Trophoblast cell (in vitro differentiated cells and primary cell): ENCODE data around the gene CD300A.

Source experiments
- DNase-seq, 2 donors: peaks; one replicate each; pipeline ENCODE4 v3.0.0-alpha.2; 2016
- H2AFZ ChIP-seq: 2 replicates; pipeline ENCODE4 v1.6.1; 2013; ENCODE audit warnings: low read length, moderate library complexity, mild to moderate bottlenecking; ENCODE audit not compliant: insufficient read depth, poor library complexity
- H2AK5ac ChIP-seq: 2 replicates; pipeline ENCODE4 v1.6.1; 2013; ENCODE audit warnings: mild to moderate bottlenecking, low read length
- H2BK120ac ChIP-seq: 2 replicates; pipeline ENCODE4 v1.6.1; 2013; ENCODE audit warnings: low read length, mild to moderate bottlenecking, moderate library complexity; ENCODE audit not compliant: insufficient read depth, poor library complexity
- H2BK12ac ChIP-seq: 2 replicates; pipeline ENCODE4 v1.6.1; 2013; ENCODE audit warnings: mild to moderate bottlenecking, low read length, moderate library complexity
- H2BK5ac ChIP-seq: 2 replicates; pipeline ENCODE4 v1.6.1; 2013; ENCODE audit warnings: low read length, low read depth, moderate library complexity, mild to moderate bottlenecking; ENCODE audit not compliant: poor library complexity
- H3K14ac ChIP-seq: 2 replicates; pipeline ENCODE4 v1.6.1; 2013; ENCODE audit warnings: mild to moderate bottlenecking, low read length
- H3K18ac ChIP-seq: 2 replicates; pipeline ENCODE4 v1.6.1; 2013; ENCODE audit warnings: mild to moderate bottlenecking, low read length
- H3K23ac ChIP-seq: 2 replicates; pipeline ENCODE4 v1.6.1; 2013; ENCODE audit warnings: low read length
- H3K27ac ChIP-seq: 2 replicates; pipeline ENCODE4 v1.5.1; 2013; ENCODE audit warnings: low read depth, mild to moderate bottlenecking, inconsistent platforms, low read length, moderate library complexity
- H3K27me3 ChIP-seq: 2 replicates; pipeline ENCODE4 v1.6.1; 2013; ENCODE audit warnings: inconsistent platforms, mild to moderate bottlenecking, low read length, moderate library complexity; ENCODE audit not compliant: insufficient read depth
- H3K36me3 ChIP-seq, 2 experiments: 1 replicate in 1 of 2; 2 replicates in 1 of 2; pipeline ENCODE4 v1.6.1; 2013; ENCODE audit warnings: low read length in 2 of 2, mild to moderate bottlenecking in 2 of 2, moderate library complexity in 1 of 2; ENCODE audit not compliant: insufficient read depth in 2 of 2, control insufficient read depth in 1 of 2
- H3K4ac ChIP-seq: 2 replicates; pipeline ENCODE4 v1.6.1; 2013; ENCODE audit warnings: low read depth, mild to moderate bottlenecking, low read length, moderate library complexity
- H3K4me1 ChIP-seq, 2 experiments: 1 replicate in 1 of 2; 2 replicates in 1 of 2; pipeline ENCODE4 v1.6.1; 2013; ENCODE audit warnings: low read length in 2 of 2, mild to moderate bottlenecking in 2 of 2, moderate library complexity in 1 of 2; ENCODE audit not compliant: insufficient read depth in 2 of 2, control insufficient read depth in 1 of 2
- H3K4me2 ChIP-seq: 2 replicates; pipeline ENCODE4 v1.6.1; 2013; ENCODE audit warnings: inconsistent platforms, mild to moderate bottlenecking, low read length, moderate library complexity
- H3K4me3 ChIP-seq: 2 replicates; pipeline ENCODE4 v1.5.1; 2013; ENCODE audit warnings: mild to moderate bottlenecking, low read depth, low read length, inconsistent platforms
- H3K79me1 ChIP-seq: one replicate; pipeline ENCODE4 v1.6.1; 2013; ENCODE audit warnings: low read length
- H3K79me2 ChIP-seq: 2 replicates; pipeline ENCODE4 v1.6.1; 2013; ENCODE audit warnings: low read length, mild to moderate bottlenecking; ENCODE audit not compliant: control insufficient read depth, insufficient read depth, poor library complexity
- H3K9ac ChIP-seq: 2 replicates; pipeline ENCODE4 v1.6.1; 2013; ENCODE audit warnings: mild to moderate bottlenecking, low read length
- H3K9me3 ChIP-seq: 2 replicates; pipeline ENCODE4 v1.6.1; 2013; ENCODE audit warnings: low read depth, mild to moderate bottlenecking, control low read depth, inconsistent platforms, low read length; ENCODE audit not compliant: insufficient read depth
- H4K12ac ChIP-seq: 2 replicates; pipeline ENCODE4 v1.6.1; 2013; ENCODE audit warnings: low read depth, mild to moderate bottlenecking, low read length, moderate library complexity
- H4K8ac ChIP-seq: 2 replicates; pipeline ENCODE4 v1.6.1; 2013; ENCODE audit warnings: low read depth, mild to moderate bottlenecking, low read length, moderate library complexity
- H4K91ac ChIP-seq: one replicate; pipeline ENCODE4 v1.6.1; 2013; ENCODE audit warnings: low read depth, mild to moderate bottlenecking, low read length, moderate library complexity
- WGBS: extraction: QIAGEN DNeasy Blood & Tissue Kit; methylation state at CpG from one replicate; pipeline ENCODE4 v1.1.7; 2013; ENCODE audit warnings: missing lambda C conversion rate; ENCODE audit not compliant: insufficient read length, insufficient coverage; ENCODE audit errors: extremely low coverage; 5-methylcytosine and 5-hydroxymethylcytosine counted together

The CD300A gene

DNA sequence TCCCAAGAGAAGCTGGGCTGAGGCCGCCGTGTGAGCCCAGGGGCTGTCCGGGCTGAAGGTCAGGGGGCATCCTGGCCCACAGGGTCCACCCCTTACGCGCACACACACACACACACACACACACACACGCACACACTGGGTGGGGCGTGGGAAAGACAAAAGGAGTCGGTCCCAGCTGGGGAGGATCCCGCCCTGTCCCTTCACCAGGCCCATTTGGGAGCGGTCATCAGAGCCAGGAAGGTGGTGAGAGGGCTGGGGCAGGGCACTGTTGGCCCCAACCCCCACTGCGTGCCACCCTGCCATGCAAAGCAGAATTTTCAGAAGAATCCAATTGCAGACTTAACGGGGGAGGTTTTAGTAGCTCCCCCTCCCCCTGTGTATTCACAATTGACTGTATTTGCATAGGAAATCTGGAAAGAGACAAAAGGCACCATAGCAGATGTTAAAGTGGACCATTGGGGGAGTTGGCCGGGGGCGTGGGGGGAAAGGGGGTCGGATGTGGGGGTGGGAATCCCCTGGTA, 11.3 kb upstream of the CD300A start:
- Histone ChIP-seq H3K14ac (no peak overlapping the region), H3K27me3 (peaks cover 8% of the 10 kb centered on the region), H3K79me1 (no peaks in the 10 kb centered on the region), H3K4ac (no peak overlapping the region), H3K4me2 (no peak overlapping the region), H3K23ac (no peak overlapping the region), H3K18ac (no peak overlapping the region), H2BK5ac (no peak overlapping the region), H2BK120ac (no peak overlapping the region), H2BK12ac (no peak overlapping the region), H3K27ac (no peak overlapping the region), H2AK5ac (no peak overlapping the region), H4K91ac (no peak overlapping the region), H3K36me3 (no peaks in the 10 kb centered on the region), H3K9me3 (no peaks in the 10 kb centered on the region), H3K4me3 (no peak overlapping the region), H3K79me2 (no peaks in the 10 kb centered on the region), H2AFZ (no peak overlapping the region), H4K12ac (no peak overlapping the region), H3K9ac (no peak overlapping the region), H4K8ac (no peak overlapping the region), H3K4me1 (peaks cover 3 to 6% of the 10 kb centered on the region in 2 experiments)
- no peak for DNase-seq
- no CpG with 5 or more reads among the region's 15 CpGs for WGBS

DNA sequence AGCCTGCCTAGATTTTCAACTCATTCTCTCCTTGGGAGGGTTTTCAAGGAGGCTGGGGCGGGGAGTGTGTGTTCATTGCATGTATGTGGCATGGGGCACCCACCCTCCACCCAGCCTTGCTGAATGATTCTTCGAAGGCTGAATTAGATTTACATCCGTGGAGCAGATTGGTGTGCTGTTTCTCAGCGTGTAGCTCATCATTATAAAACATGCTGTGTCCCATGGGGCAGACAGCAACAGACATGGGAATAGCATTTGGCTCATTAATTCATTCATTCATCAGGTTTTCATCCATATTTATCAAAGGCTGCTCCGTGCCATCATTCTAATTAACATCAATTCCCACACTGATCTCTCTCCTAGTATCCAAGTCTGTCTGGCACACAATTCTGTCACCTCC, 10.6 kb upstream of the CD300A start:
- H3K4me2 ChIP-seq: no peak overlapping the region
- no peak overlapping the region for H3K23ac ChIP-seq
- no peak overlapping the region for H2BK12ac ChIP-seq
- no peak overlapping the region for H2BK5ac ChIP-seq
- H3K4ac ChIP-seq: no peak overlapping the region
- no peaks in the 10 kb centered on the region for H3K79me2 ChIP-seq
- no peaks in the 10 kb centered on the region for H3K79me1 ChIP-seq
- H3K36me3 ChIP-seq: no peaks in the 10 kb centered on the region
- no peak overlapping the region for H4K12ac ChIP-seq
- H3K18ac ChIP-seq: no peak overlapping the region
- no peak overlapping the region for H4K91ac ChIP-seq
- no peak overlapping the region for H2AK5ac ChIP-seq
- no peak overlapping the region for H2BK120ac ChIP-seq
- no peak overlapping the region for H2AFZ ChIP-seq
- H4K8ac ChIP-seq: no peak overlapping the region
- H3K4me1 ChIP-seq: peaks cover 3 to 6% of the 10 kb centered on the region in 2 experiments
- no peak overlapping the region for H3K9ac ChIP-seq
- no peak overlapping the region for H3K14ac ChIP-seq
- H3K27me3 ChIP-seq: peaks cover 8% of the 10 kb centered on the region
- H3K27ac ChIP-seq: no peak overlapping the region
- no peak for DNase-seq
- no CpG with 5 or more reads among the region's 5 CpGs for WGBS
- no peak overlapping the region for H3K4me3 ChIP-seq
- H3K9me3 ChIP-seq: no peaks in the 10 kb centered on the region

DNA sequence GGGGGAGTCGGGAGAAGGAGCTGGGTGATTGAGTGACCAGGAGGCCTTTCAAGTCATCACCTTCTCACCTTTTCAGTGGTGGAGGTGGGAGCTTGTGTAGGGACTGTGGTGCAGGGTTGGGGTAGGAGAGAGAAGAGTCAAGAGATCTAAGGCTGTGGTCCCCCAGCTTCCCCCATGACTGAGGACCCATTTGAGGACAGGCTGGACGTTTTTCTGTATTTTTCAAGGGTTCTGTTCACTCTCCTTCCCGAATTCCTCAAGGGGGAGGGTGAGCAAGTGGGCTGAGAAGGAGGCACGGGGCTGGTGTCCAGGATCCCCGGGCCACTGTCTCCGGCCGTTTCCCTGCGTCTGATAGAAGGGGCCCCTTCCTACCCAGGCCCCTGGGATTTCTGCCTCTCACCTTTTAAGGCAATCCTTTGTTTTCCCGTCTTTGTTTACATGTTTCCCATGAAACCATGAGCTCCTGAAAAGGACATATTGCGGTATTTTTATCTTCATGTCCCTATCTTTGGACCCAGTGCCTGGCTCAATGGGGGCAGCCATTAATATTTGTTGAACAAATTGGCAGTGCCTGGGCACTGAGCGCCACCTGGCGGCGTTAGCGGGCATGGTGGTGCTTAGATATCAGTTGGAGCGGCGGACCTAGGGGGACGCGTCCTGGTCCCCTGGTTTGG, 9.2 kb upstream of the CD300A start:
- no peak overlapping the region for H4K91ac ChIP-seq
- WGBS: no CpG with 5 or more reads among the region's 18 CpGs
- H4K12ac ChIP-seq: no peak overlapping the region
- H2BK120ac ChIP-seq: no peak overlapping the region
- no peaks in the 10 kb centered on the region for H3K79me1 ChIP-seq
- H4K8ac ChIP-seq: no peak overlapping the region
- H3K9me3 ChIP-seq: no peaks in the 10 kb centered on the region
- DNase-seq: peak; percentile 51 to 80
- H3K36me3 ChIP-seq: no peaks in the 10 kb centered on the region
- no peak overlapping the region for H3K14ac ChIP-seq
- no peak overlapping the region for H3K4me3 ChIP-seq
- no peaks in the 10 kb centered on the region for H3K79me2 ChIP-seq
- H3K9ac ChIP-seq: peak overlapping the region; percentile 2
- H2AK5ac ChIP-seq: no peak overlapping the region
- peaks cover 3 to 6% of the 10 kb centered on the region in 2 experiments for H3K4me1 ChIP-seq
- H3K27ac ChIP-seq: no peak overlapping the region
- no peak overlapping the region for H3K23ac ChIP-seq
- H2AFZ ChIP-seq: no peak overlapping the region
- H3K4me2 ChIP-seq: no peak overlapping the region
- no peak overlapping the region for H3K18ac ChIP-seq
- no peak overlapping the region for H2BK5ac ChIP-seq
- no peak overlapping the region for H2BK12ac ChIP-seq
- H3K4ac ChIP-seq: no peak overlapping the region
- H3K27me3 ChIP-seq: peaks cover 8% of the 10 kb centered on the region

DNA sequence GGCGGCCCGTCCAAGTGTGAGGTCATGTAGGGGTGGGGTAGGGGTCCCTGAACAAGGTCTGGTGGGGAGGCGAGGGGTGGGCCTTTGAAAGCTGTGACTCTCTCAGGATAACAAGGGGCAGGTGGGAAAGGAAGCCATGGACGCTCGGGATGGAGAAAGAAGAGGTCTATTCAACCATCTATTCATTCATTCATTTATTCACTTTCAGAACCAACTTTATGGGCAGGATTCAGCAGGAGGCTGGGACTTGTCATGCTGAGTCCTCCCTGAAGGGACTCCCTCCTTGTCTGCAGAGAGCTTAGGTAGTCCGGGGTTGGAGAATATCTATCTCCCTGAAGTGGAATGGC, 8.6 kb upstream of the CD300A start:
- H3K9me3 ChIP-seq: no peaks in the 10 kb centered on the region
- H3K79me2 ChIP-seq: no peaks in the 10 kb centered on the region
- no peak overlapping the region for H3K23ac ChIP-seq
- no peak overlapping the region for H2BK5ac ChIP-seq
- no CpG with 5 or more reads among the region's 6 CpGs for WGBS
- H3K4me3 ChIP-seq: no peak overlapping the region
- H3K27me3 ChIP-seq: peaks cover 7% of the 10 kb centered on the region
- no peak overlapping the region for H4K91ac ChIP-seq
- no peak overlapping the region for H2AFZ ChIP-seq
- no peak overlapping the region for H3K4ac ChIP-seq
- H3K79me1 ChIP-seq: no peaks in the 10 kb centered on the region
- H3K27ac ChIP-seq: no peak overlapping the region
- no peak for DNase-seq
- H2AK5ac ChIP-seq: no peak overlapping the region
- no peak overlapping the region for H2BK120ac ChIP-seq
- H3K14ac ChIP-seq: no peak overlapping the region
- no peak overlapping the region for H4K12ac ChIP-seq
- no peak overlapping the region for H3K18ac ChIP-seq
- no peak overlapping the region for H2BK12ac ChIP-seq
- H3K36me3 ChIP-seq: no peaks in the 10 kb centered on the region
- no peak overlapping the region for H4K8ac ChIP-seq
- no peak overlapping the region for H3K9ac ChIP-seq
- H3K4me1 ChIP-seq: peaks cover 3 to 6% of the 10 kb centered on the region in 2 experiments
- H3K4me2 ChIP-seq: no peak overlapping the region
